ENCODE results near the gene FBXL17.

The FBXL17 gene

GRCh38 chr5:108384741-108385140 lies 2.8 kb upstream of the FBXL17 start:
- no peak for DNase-seq (ENCODE audit: low read depth)
- H3K4me3 ChIP-seq (ENCODE audit: control insufficient read depth, low read depth, low read length): no peak overlapping the region
- TF ChIP-seq CTCF (IDR thresholded peaks at IDR 0.05; ENCODE audit: control insufficient read depth, insufficient read depth, low read depth, low read length, missing control alignments): no peak

DNA sequence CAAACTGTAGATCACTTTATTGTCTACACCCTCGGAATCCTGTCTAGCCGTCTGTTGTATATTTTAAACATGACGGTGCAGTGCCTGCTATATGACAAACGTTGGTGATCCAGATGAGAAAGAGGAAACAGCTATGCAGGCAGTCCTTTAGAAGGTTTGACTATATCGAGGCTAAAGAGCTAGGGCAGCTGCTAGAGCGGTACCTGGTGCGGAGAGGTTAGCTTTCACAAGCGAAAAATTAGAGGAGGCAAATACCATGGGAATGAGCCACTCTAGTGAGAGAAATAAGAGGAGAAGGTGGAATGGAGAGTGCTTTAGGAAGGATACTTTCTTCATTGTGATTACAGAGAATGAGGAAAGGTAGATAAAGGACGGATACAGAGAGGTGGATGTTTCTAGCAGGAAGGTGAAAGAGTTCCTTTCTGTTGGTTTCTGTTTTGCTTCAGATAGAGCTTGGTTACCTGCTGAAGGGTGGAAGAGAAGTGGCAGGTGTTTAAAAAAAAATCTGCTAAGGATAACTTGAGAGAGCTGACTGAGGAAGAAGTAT lies 959 bp upstream of the FBXL17 start:
- no peak for DNase-seq (ENCODE audit: low read depth)
- TF ChIP-seq CTCF (IDR thresholded peaks at IDR 0.05; ENCODE audit: control insufficient read depth, insufficient read depth, low read depth, low read length, missing control alignments): no peak

GRCh38 chr5:108381350-108381953 lies 446 bp downstream of the FBXL17 start:
- TF ChIP-seq CTCF (IDR thresholded peaks at IDR 0.05; ENCODE audit: control insufficient read depth, insufficient read depth, low read depth, low read length, missing control alignments): no peak
- H3K4me3 ChIP-seq (ENCODE audit: control insufficient read depth, low read depth, low read length): peak overlapping the region; percentile 92
- no peak for DNase-seq (ENCODE audit: low read depth)

More for the DNA sequence above, 959 bp upstream of the FBXL17 start:
- H3K4me3 ChIP-seq (ENCODE audit: control insufficient read depth, low read depth, low read length): peak overlapping the region; percentile 92

GRCh38 chr5:108380531-108381349 lies 1.2 kb downstream of the FBXL17 start:
- peak overlapping the region; percentile 92 for H3K4me3 ChIP-seq (ENCODE audit: control insufficient read depth, low read depth, low read length)
- TF ChIP-seq CTCF (IDR thresholded peaks at IDR 0.05; ENCODE audit: control insufficient read depth, insufficient read depth, low read depth, low read length, missing control alignments): no peak
- DNase-seq (ENCODE audit: low read depth): no peak

DNA sequence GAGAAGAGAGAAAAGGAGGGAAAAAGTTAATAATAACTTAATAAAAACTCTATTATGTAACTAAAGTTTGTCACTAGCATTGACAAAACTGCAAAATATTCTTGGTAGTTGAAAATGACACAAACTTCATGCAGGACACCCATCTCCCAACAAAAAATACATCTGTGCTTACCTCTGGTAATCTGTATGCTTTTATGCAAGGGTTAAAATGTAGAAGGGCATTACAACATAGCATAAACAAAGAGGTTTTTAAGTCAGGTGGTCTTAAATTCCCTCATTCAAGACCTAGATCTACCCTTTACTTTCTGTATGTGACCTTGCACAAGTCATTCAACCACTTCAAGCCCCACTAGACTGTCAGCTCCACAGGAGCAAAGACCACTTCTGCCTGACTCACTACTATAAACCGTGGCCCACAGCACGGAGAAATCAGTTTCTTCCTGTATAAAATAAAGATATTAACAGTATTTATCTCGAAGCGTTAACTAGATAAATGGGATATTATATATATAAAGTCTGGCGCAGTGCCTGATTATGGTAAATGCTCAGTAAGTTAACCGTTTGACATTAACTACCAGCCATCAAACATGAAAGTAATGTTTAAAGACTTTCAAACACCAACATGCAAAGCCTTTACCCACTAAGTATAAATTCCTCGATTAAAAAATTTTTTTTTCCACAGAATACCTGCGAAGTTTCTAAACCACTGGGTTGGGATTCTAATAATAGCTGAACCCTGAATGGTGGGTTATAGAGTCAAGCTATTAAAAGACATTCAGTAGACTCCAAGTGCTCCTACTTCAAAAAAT lies 2.0 kb downstream of the FBXL17 start:
- H3K4me3 ChIP-seq (ENCODE audit: control insufficient read depth, low read depth, low read length): peak overlapping the region; percentile 92
- no peak for TF ChIP-seq CTCF (IDR thresholded peaks at IDR 0.05; ENCODE audit: control insufficient read depth, insufficient read depth, low read depth, low read length, missing control alignments)
- DNase-seq (ENCODE audit: low read depth): no peak

GRCh38 chr5:108375768-108376167 lies 6.1 kb downstream of the FBXL17 start:
- DNase-seq (ENCODE audit: low read depth): no peak
- TF ChIP-seq CTCF (IDR thresholded peaks at IDR 0.05; ENCODE audit: control insufficient read depth, insufficient read depth, low read depth, low read length, missing control alignments): no peak
- H3K4me3 ChIP-seq (ENCODE audit: control insufficient read depth, low read depth, low read length): no peak overlapping the region

Measured in AG09309 (cell line).